ENCODE results near the gene REXO1.

DNA sequence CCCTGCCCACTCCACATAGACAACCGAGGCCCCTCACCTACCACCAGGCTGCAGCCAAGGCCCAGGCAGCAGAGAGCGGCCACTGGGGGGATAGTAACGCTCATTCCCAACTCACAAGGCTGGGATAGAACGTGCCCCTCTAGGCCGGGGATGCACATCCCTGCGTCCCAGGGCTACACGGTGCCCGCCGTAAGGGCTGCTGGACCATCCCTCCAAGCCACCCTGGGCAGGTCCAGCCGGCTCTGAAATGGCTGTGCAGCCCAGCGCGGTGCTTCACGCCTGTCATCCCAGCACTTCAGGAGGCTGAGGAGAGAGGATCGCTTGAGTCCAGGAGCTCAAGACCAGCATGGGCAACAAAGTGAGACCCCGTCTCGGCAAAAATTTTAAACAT lies 3.2 kb downstream of the REXO1 start:
- no peak for TF ChIP-seq CTCF (IDR thresholded peaks at IDR 0.05)
- TF ChIP-seq EZH2 (IDR thresholded peaks at IDR 0.05; ENCODE audit: borderline replicate concordance, insufficient read depth, low read depth, low read length, poor library complexity, severe bottlenecking) = no peak
